Activated CD4-positive, alpha-beta T cell treated with anti-CD3 and anti-CD28 coated beads, Interleukin-2, amount 50 U/mL, for 16 hours (primary cell): ENCODE measurements around the gene KCNMB1.
"Not testable (repeated sequence)": the region's sequence is repeated elsewhere in the genome, so short reads cannot be mapped to it uniquely, and the experiment has no call there.

Experiments used
- DNase-seq: peaks from one replicate; pipeline ENCODE4 v3.0.0-alpha.2; 2020

Gene KCNMB1

DNA sequence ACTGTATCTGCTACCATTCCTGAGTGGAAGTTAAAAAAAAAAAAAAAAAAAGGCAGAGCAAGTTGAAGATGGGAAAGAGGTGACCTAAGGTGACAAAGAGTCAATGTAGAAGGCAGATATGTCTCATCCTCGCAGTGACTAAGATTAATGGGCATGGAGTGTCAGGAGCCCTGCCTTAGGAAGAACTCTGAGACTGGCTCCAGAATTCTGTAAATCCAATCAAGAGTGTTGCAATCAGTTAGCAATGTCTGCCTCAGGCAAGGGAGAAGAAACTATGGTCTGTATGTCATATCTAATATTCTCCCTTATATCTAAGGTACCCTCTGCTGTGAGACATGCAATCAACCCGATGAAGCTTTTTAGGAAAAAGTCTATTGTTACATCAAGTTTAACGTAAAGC, 24.7 kb upstream of the KCNMB1 start:
- no peak for DNase-seq

GRCh38 chr5:170411100-170411499, 21.9 kb upstream of the KCNMB1 start:
- peak; percentile 41 for DNase-seq

DNA sequence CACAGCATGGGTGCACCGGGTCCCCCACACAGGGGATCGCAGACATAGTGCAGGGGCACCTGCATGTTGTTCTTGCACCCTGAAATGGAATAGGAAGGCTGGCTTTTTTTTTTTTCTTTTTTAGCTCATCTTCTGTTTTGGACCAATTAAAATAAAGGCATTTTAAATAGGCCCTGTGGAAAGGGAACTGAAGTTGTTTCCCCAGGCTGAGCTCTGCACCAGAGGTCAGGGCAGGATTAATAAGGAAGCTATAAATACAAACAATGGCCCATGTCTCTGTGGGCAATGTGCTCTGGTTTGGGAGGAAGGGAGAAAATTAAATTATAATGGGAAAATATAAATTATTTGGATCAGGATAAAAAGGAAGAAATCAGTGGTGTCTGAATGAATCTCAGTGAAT, 21.2 kb upstream of the KCNMB1 start:
- no peak for DNase-seq

DNA sequence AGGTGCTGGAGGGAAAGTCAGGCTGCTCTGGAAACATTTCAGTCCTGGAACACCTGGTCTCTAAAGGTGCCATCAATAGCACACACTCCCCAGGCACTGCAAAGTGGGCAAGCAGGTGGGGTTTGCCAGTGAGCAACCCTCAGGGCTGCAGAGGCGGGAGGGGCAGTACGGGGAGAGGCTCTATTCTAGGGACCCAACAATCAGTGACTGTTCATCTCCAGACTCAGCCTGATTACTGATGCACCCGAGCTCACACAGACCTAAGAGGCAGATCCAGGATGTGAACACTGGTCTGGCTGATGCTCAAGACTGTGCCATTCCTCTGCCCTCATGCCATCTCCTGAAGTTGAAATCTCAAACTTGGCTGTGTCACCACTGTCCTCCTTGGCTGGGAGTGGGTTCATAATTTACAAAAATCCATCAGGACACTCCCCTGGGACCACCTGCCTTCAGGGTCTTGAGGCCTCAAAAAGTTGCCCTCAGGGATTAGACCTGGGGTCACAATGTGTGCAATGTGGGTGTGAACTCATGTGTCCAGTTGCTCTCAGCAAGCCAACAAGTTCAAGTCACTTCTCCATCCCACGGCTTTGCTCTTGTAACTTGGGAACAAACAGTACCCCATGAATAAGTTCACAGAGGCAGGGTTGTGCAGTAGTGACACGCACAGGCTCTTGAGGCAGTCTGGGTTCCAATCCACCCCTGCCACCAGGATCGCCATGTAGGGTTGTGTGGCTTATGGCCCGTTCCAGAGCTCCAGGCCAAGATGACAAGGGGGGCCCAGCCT, 19.9 kb upstream of the KCNMB1 start:
- DNase-seq, result no peak

DNA sequence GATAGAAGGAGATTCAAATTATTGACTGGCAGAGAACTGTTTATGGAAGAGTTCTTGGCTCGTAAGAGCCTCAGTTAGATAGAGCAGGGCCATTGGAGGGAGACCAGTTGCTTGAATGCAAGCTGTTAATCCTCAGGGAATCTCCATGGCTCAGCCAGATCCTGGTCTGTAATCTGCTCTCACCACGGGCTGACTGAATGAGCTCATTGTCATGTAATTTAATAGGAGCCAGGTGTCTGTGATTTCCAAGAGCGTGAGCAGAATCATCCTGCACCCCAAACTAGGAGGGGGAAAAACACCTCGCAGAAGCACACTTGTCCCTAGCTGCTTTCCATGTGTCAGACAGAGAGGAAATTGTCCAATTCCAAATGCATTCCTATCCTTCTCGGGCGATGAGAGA, 19.1 kb upstream of the KCNMB1 start:
- DNase-seq, result no peak

DNA sequence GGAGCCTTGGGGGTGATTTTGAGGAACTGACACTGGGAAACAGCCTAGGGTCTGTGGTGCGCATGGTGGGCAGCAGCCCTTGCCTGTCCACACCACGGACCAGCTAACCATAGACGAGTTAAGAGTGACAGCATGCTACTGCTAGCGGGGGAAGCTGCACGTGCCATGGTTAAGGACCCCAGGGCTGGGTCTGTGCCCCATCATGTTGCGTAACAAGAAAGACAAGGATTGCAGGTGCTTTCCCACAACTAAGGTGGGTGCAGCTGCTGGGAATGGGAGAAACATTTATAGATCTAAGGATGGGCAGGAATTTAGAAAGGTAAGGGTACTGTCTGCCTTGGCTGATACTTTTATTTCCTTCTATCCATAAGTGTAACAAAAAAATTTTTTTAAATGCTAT, 17.9 kb upstream of the KCNMB1 start:
- no peak for DNase-seq

- no peak for DNase-seq
Measured at GRCh38 chr5:170405817-170406216, 16.6 kb upstream of the KCNMB1 start.

- no peak for DNase-seq
Measured at GRCh38 chr5:170404398-170404797, 15.2 kb upstream of the KCNMB1 start.

GRCh38 chr5:170403675-170404074, 14.5 kb upstream of the KCNMB1 start:
- no peak for DNase-seq

DNA sequence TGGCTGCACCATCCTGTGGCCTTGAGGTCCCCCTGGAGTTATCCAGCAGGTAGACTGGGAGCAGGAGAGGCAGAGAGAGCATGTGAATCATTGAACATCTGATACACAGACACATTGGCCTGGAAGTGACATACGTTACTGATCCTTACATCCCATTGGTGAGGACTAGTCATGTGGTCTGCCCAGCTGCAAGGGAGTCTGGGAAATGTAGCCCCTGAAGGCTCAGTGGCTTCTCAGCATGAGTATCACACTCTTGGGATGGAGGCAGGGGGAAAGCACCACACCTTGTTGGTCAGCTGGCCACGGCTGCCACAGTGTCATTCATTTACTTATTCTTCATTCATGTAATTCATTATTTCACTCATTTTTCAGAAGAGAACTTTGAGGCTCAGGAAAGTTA, 13.3 kb upstream of the KCNMB1 start:
- DNase-seq, result no peak

DNA sequence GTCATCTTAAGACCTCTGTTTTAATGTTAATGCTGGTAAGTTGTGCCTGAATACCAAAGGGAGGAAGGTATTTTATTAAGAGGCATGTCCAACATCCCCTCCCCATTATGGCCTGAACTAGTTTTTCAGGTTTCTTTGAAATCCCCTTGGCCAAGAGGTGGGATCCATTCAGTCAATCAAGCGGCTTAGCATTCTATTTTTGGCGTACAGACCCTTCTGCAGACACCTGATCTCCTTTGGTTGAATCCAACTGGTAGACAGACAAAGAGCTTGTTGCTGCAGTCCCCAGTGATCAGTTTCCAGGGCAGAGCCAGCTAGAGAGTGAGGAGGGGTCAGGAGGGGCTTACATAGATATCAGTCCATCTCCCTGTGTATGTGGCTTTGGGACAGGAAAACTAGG, 7.9 kb upstream of the KCNMB1 start:
- no peak for DNase-seq

DNA sequence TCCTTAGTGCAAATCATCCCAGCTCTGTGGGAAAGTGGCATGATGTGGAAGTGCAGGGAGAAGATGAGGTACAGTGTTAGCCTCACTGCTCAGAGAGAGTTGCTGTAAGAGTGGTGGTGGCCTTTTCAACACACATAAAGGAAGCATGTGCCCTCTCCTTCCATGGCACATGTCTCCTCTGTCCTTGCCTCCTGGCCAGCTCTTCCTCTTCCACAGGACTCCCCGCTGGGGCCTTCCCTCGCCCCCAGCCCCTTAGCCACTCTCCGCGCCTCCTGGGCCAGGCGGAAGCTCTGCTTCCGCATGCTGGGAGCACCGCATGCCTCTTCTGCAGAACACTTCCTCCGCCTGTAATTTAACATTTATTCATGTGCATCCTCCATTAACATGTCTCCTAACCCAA, 4.8 kb upstream of the KCNMB1 start:
- no peak for DNase-seq

DNA sequence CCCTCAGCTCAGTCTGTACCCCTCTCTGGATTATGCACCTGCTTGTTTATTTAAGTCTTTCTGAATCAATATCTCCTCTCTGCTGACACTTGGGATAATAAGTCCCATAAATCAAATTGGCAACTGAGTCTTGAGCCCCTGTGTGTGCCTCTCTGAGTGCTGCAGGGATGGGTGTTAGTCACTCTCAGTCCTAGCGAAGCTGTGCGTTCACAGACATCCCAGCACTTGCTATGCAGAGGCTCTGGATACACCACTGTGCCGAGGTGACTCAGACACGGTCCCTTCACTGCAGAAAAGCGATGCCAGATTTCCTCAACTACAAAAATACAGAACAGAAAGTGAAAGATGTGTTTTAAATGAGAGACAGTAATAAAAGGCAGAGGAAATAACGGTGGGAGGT, 4.1 kb upstream of the KCNMB1 start:
- peak; percentile 34 for DNase-seq

GRCh38 chr5:170390472-170390871, 1.3 kb upstream of the KCNMB1 start:
- no peak for DNase-seq

GRCh38 chr5:170389550-170389892, 354 bp upstream of the KCNMB1 start:
- no peak for DNase-seq

GRCh38 chr5:170387775-170388639, 1.2 kb downstream of the KCNMB1 start:
- no peak for DNase-seq

DNA sequence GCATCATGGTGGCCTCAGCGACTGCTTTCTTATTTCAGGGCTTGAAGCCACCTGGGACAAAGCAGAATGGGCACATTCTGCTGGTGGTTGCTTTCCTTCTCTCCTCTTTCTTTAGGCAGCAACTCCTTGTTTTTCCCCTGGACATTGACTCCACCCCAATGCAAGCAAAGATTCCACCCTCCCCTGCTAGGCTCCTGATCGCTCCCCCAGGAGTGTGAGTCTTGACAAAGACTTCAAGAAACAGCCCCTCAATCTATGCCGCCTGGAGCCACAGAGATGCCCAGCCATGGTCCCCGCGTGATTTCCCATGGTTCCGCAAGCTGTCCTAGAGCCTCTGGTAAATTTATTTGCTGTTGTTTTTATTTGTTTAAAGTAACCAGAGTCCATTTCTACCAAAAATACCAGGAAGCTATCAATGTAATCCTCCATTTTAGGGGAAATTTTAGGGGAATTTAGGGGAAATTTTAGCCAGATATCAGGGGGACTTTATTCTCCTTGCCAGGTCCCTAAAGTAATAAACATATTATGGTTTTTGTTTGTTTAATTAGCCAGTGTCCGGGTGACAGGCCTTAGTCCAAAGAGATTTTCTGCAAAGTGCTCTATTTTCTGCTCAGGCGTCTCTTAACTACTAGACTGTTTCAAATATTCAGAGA, 2.3 kb downstream of the KCNMB1 start:
- DNase-seq, result no peak

GRCh38 chr5:170383227-170383626, 5.9 kb downstream of the KCNMB1 start:
- DNase-seq, result no peak

DNA sequence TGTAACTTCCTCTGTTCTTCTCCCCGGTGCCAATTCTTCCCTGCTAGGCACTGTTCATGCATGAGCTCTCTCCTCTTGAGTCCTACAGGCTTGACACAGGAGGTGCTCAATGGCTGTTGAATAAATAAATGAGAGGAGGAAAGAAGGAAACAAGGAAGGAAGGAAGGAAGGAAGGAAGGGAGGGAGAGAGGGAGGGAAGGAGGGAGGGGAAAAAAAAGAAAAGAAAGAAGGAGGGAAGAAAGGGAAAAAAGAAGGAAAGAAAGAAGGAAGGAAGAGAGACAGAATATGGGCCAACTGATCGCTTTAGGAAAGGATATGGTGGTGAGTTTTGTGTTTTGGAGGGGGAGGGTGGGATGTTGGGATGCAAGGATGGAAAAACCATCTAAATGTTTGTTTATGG, 6.4 kb downstream of the KCNMB1 start:
- DNase-seq, result no peak

DNA sequence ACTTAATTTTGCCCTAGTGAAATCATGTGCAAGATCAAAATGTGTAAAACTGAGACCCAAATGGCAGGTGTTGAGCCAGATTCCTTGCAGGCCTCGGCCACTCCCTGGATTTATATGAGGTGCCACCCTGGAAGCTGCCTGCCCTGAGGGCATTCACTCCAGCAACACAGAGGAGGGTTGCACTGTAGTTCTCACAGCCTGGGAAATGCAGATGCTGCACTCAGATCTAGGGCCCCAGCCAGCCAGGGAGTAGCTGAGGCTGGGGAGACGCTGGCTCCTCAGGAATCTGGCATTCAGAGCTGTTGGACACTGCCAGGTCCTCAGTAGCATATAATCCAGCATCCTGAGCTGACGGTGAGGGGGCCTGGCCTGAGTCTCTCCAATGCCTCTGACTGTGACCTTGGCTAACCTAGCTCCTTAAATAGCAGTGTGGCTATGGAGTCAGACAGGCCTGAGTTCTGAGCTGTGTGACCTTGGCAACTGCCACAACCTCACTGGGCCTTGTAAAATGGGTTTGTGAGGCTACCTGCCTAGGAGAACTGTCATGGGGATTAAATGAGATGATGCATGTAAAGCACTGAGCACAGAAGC, 8.7 kb downstream of the KCNMB1 start:
- no peak for DNase-seq

DNA sequence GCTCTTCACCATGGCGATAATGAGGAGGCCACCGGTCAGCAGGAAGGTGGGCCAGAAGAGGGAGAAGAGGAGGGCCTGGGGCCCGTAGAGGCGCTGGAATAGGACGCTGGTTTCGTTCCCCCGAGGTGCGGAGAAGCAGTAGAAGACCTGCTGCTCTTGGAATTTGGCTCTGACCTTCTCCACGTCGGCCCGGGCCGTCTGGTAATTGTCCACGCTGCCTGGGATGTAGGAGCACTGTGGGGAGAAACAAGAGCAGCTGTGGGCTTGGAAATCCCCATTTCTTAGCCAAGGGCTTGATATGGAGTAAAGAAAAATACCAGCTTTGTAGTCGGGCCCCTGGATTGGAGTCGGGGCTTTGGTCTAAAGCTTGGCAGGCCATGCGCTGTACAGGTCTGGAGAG, 10.4 kb downstream of the KCNMB1 start:
- DNase-seq, result no peak

- DNase-seq, result no peak
Measured at GRCh38 chr5:170377027-170377426, 12.1 kb downstream of the KCNMB1 start.

DNA sequence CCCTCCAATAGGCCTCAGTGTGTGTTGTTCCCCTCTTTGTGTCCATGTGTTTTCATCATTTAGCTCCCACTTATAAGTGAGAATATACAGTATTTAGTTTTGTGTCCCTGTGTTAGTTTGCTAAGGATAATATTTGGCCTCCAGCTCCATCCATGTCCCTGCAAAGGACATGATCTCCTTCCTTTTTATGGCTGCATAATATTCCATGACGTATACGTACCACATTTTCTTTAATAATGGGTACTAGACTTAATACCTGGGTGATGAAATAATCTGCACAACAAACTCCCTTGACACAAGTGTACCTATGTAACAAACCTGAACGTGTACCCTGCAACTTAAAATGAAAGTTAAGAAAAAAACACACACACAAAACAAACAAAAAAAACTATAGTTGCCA, 12.6 kb downstream of the KCNMB1 start:
- DNase-seq, result not testable (repeated sequence)

GRCh38 chr5:170375283-170375682, 13.9 kb downstream of the KCNMB1 start:
- DNase-seq, result no peak
